HG02588 (cell line): Measurements from ENCODE around the gene SDHA.
"Not testable (repeated sequence)": the region's sequence is repeated elsewhere in the genome, so short reads cannot be mapped to it uniquely, and the experiment has no call there.

ENCODE experiments used
- ATAC-seq: cut with Tn5 transposase; IDR thresholded peaks from one replicate; pipeline ENCODE4 v1.9.1; 2021; ENCODE audit warnings: mild to moderate bottlenecking, moderate library complexity; ENCODE audit not compliant: unreplicated experiment

The SDHA gene

GRCh38 chr5:218457-219291, 554 bp downstream of the SDHA start:
- ATAC-seq: peak; percentile 28

DNA sequence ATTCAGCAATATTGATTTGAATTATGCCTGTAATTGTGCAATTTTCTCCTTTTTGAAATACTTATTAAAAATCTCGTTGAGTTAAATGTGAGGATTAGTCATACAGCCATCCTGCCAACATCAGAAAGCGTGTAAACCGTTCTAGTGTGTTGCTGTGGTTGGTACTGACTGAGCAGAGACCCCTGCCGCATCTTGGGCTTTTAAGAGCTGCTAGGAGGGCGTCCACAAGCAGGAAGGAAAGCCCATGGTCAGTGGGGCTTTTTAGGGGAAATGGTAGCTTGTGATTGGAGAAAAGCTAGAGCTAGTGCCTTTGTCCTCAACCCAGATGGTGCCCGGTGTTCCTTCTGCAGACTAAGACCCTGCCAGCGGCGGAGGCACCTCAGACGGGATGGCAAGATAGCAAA, 1.3 kb downstream of the SDHA start:
- no peak for ATAC-seq

- no peak for ATAC-seq
Measured at GRCh38 chr5:219991-220390, 1.9 kb downstream of the SDHA start.

- ATAC-seq: not testable (repeated sequence)
Measured at GRCh38 chr5:222951-223715, 5.0 kb downstream of the SDHA start.

DNA sequence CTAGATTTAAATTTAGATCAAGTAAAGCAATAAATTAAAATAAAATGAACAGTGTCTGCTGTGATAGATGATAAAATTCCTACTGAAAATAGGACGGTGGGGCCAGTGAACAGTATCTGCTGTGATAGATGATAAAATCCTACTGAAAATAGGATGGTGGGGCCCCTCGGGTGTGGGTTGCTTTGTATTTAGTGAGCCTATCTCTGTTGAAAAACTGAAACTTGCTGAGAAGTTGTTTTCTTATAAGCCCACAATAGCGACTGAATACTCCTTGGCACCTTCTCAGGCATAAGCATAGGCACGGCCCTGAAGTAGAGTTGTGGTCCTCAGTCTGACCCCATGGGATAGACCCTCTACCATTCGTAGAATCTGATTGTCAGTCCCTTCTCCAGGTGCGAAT, 5.7 kb downstream of the SDHA start:
- ATAC-seq: no peak

GRCh38 chr5:225334-225733, 7.2 kb downstream of the SDHA start:
- no peak for ATAC-seq

GRCh38 chr5:227375-227774, 9.3 kb downstream of the SDHA start:
- ATAC-seq: not testable (repeated sequence)

DNA sequence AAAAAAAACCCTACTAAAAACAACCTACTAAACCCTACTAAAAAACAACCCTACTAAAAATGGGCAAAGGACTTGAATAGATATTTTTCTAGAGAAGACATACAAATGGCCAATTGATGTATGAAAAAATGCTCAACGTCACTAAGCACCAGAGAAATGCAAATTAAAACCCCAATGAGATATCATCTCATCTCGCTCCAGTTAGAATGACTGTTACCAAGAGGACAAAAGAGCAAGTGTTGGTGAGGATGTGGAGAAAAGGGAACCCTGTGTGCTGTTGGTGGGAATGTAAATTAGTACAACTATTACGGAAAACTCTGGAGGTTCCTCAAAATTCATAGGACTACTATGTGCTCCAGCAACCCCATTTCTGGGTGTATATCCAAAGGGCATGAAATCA, 10.8 kb downstream of the SDHA start:
- ATAC-seq: no peak

- no peak for ATAC-seq
Measured at GRCh38 chr5:230711-231110, 12.6 kb downstream of the SDHA start.

- ATAC-seq: no peak
Measured at GRCh38 chr5:231661-232060, 13.5 kb downstream of the SDHA start.

- not testable (repeated sequence) for ATAC-seq
Measured at GRCh38 chr5:233426-233825, 15.3 kb downstream of the SDHA start.

- no peak for ATAC-seq
Measured at GRCh38 chr5:234450-234849, 16.3 kb downstream of the SDHA start.

DNA sequence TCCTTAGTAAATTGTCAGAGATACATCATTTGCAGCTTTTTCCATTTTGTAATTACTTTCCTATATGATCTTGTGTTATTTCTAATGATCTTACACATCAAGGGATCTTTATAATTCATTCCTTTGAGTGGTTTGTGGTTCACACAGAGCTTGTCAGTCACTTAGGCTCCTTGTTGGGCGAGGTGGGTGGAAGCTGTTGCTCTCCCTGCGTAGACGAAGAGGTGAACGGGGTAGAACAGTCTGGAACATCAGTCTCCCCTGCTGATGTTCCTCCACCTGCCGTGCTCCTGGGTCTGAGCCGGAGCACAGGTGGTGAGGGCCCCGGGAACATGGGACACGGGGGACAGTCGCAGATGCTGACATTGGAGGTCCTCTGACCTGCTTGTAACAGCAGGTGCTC, 17.4 kb downstream of the SDHA start:
- ATAC-seq: not testable (repeated sequence)

DNA sequence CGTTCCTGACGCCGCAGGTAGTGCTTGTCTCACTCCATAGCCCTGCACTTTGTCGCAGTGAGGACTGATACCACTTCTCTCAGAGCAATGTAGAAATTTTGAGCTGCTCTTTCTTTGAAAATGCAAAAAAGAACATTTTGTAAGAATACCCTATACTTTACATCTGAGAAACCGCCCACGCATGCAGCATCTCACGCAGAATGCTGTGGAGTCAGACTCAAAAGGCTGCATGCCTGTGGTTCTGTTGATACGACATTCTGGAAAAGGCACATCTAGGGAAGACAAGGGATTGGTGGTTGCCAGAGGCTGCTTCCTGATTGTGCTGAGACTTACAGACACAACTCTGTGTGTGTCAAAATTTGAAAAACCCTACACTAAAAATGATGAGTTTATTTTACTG, 19.8 kb downstream of the SDHA start:
- ATAC-seq: not testable (repeated sequence)

DNA sequence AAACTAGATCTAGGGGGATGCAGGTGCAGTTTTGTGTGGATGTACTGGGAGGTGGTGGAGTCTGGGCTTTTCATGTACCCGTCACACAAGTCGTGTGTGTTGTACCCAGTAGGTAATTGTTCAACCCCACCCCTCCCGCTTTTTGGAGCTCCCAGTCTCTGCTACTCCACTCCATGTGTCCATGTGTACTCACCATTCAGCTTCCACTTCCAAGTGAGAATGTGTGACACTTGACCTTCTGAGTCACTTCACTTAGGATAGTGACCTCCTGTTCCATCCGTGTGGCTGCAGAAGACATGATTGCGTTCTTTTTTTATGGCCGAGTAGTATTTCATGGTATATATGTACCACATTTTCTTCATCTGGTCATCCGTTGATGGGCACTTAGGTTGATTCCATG, 22.4 kb downstream of the SDHA start:
- not testable (repeated sequence) for ATAC-seq

GRCh38 chr5:241045-241669, 23.0 kb downstream of the SDHA start:
- ATAC-seq: not testable (repeated sequence)

DNA sequence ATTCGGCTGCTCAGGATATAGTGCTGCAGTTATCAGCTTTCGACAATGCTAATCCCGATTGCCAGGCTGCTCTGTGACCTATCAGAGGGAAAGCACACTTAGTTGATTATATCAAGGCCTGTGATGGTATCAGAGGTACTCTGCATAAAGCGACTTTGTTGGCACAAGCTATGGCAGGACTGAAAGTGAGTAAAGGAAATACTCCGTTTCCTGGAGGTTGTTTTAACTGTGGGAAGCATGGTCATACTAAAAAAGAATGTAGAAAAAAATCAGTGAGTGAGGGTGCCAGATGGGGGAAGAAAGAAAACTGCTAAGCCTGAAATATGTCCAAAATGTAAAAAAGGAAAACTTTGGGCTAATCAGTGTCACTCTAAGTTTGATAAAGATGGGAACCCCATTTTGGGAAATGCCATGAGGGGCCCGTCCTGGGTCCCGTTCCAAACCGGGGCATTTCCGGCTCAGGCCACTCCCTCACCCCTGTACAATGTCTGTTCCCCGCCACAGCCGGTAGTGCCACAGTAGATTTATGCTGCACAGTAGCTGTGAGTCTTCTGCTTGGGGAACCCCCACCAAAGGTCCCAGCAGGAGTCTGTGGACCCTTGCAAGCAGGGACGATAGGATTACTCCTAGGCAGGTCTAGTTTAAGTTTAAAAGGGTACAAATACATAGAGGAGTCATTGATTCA, 25.7 kb downstream of the SDHA start:
- not testable (repeated sequence) for ATAC-seq

DNA sequence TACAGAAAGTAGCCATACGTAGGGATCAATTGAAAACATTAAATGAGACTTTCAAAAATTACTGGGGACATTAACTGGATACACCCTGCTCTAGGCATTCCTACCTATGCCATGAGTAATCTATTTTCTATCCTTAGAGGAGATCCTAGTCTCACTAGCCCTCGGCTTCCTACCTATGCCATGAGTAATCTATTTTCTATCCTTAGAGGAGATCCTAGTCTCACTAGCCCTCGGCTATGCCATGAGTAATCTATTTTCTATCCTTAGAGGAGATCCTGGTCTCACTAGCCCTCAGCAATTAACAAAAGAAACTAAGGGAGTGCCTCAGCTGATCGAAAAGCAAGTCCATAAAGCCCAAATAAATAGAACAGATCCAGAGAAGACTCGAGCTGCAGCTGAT, 27.6 kb downstream of the SDHA start:
- not testable (repeated sequence) for ATAC-seq

- not testable (repeated sequence) for ATAC-seq
Measured at GRCh38 chr5:250396-250795, 32.3 kb downstream of the SDHA start.

DNA sequence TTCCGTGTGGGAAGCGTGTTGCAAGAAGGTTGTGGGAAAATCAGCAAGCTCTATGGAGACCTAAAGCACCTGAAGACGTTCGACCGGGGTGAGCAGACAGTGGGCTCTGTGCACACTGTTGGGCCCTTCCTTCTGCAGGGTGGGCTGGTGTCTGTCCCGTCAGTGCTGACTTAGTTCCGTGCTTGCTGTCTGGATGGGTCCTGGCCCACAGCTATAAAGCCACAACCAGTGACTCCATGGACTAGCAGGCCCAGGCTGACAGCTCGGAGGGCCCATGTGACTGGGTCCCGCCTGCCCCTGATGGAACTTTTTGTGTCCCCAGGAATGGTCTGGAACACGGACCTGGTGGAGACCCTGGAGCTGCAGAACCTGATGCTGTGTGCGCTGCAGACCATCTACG, 32.9 kb downstream of the SDHA start:
- not testable (repeated sequence) for ATAC-seq

DNA sequence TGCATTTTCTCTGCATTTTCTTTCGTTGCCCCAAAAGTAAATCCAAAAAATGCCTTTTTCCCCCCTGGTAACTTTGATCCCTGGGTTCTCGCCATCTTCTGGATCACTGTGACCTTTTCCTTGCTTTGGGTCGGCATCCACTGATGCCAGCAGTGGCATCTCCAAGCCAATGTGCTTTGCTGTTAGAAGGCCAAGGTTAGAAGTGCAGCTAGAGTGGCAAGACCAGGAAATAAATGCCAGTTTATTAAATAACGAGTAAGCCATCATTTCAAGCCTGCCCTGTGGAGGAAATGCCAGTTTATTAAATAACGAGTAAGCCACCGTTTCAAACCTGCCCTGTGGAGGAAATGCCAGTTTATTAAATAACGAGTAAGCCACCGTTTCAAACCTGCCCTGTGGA, 33.4 kb downstream of the SDHA start:
- not testable (repeated sequence) for ATAC-seq
